ENCODE data around the gene SLC2A10. TPM values are rescaled to one million over a fixed set of nuclear protein-coding genes. Genes with fewer than 3 reads are reported as not detected.

The SLC2A10 gene
- total RNA-seq, 4 donors from 2014 or later = 3.1 to 6.7 (median 5.4) TPM

GRCh38 chr20:46703435-46703834, 6.0 kb upstream of the SLC2A10 start:
- WGBS, 2 donors = 74 to 76% methylated on average over 3 of the region's 3 CpGs
- TF ChIP-seq POLR2A (IDR thresholded peaks at IDR 0.05) = no peak
- TF ChIP-seq CTCF (IDR thresholded peaks at IDR 0.05) = no peak
- Histone ChIP-seq H3K27ac (no peak overlapping the region), H3K4me1 (peaks cover 0 to 5% (median 0%) of the 10 kb centered on the region in 3 donors), H3K4me3 (no peak overlapping the region), H3K9me3 (no peaks in the 10 kb centered on the region), H3K27me3 (peaks cover 0 to 11% (median 0%) of the 10 kb centered on the region in 4 donors), H3K36me3 (no peaks in the 10 kb centered on the region)
- intact Hi-C loops (cut with DNase I) = no loop called here
- no peak for DNase-seq

- 68% methylated on average over 7 of the region's 7 CpGs for WGBS, 2 donors
- H3K36me3 ChIP-seq = no peaks in the 10 kb centered on the region
- H3K9me3 ChIP-seq = no peaks in the 10 kb centered on the region
- peaks cover 0 to 14% (median 0%) of the 10 kb centered on the region in 4 donors for H3K27me3 ChIP-seq
- DNase-seq = no peak
- H3K4me3 ChIP-seq = no peak overlapping the region
- peak overlapping the region; percentile 8 to 76 (median 29) for H3K27ac ChIP-seq
- intact Hi-C loops (cut with DNase I) = no loop called here
- H3K4me1 ChIP-seq = peaks cover 8 to 19% (median 9%) of the 10 kb centered on the region in 3 donors
- no peak for TF ChIP-seq POLR2A (IDR thresholded peaks at IDR 0.05)
- no peak for TF ChIP-seq CTCF (IDR thresholded peaks at IDR 0.05)
These were observed 4.6 kb upstream of the SLC2A10 start for GRCh38 chr20:46704714-46705377.

DNA sequence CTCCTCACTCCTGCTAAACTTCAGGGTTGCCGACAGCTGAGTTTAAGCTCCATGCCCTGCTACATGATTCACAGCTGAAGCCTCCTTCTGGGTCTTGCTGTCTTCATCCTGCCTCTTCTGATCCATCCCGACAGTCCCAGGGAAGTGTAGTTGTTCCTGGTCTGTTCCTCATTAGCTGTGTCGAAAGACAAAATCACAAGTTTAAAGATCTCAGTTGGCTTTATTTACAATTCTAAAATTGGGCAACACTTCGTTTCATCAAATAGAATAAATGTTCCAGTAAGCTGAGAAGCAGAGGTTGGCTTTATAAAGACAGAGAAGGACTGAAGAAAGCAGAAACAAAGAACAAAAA, 4.1 kb upstream of the SLC2A10 start:
- Histone ChIP-seq H3K27me3 (peaks cover 0 to 10% (median 0%) of the 10 kb centered on the region in 4 donors), H3K9me3 (no peaks in the 10 kb centered on the region), H3K36me3 (no peaks in the 10 kb centered on the region), H3K27ac (peak overlapping the region; percentile 8 to 82 (median 42)), H3K4me3 (no peak overlapping the region), H3K4me1 (peaks cover 9 to 24% (median 11%) of the 10 kb centered on the region in 3 donors)
- intact Hi-C loops (cut with DNase I) = no loop called here
- no peak for DNase-seq
- TF ChIP-seq CTCF (IDR thresholded peaks at IDR 0.05) (no peak), POLR2A (IDR thresholded peaks at IDR 0.05) (no peak)
- 45 to 72% methylated on average over 3 to 4 of the region's 4 CpGs for WGBS, 2 donors

DNA sequence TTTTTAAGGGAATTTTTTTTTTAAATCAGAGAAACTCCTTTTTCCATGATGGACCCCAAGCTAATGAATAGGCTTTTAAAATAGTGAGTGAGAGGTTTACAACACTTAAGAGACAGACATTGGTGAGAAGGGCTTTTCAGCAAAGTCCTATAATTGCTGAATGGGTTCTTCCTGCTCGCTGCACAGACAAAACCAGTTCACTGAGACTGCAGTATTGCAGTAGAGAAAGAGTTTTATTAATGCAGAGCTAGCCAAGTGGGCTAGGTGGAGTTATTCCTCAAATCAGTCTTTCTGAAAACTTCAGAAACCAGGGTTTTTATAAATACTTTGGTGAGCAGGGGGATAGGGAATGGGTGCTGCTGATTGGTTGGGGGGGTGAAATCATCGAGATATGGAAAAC, 3.2 kb upstream of the SLC2A10 start:
- Histone ChIP-seq H3K9me3 (no peaks in the 10 kb centered on the region), H3K36me3 (no peaks in the 10 kb centered on the region), H3K4me3 (no peak overlapping the region), H3K4me1 (peaks cover 13 to 33% (median 16%) of the 10 kb centered on the region in 3 donors), H3K27ac (peak overlapping the region in 1 of 4 donors; percentile 72), H3K27me3 (peaks cover 0 to 7% (median 0%) of the 10 kb centered on the region in 4 donors)
- DNase-seq = no peak
- TF ChIP-seq CTCF (IDR thresholded peaks at IDR 0.05) = no peak
- no peak for TF ChIP-seq POLR2A (IDR thresholded peaks at IDR 0.05)
- intact Hi-C loops (cut with DNase I) = no loop called here
- WGBS, 2 donors = 83 to 95% methylated on average over 2 of the region's 2 CpGs

DNA sequence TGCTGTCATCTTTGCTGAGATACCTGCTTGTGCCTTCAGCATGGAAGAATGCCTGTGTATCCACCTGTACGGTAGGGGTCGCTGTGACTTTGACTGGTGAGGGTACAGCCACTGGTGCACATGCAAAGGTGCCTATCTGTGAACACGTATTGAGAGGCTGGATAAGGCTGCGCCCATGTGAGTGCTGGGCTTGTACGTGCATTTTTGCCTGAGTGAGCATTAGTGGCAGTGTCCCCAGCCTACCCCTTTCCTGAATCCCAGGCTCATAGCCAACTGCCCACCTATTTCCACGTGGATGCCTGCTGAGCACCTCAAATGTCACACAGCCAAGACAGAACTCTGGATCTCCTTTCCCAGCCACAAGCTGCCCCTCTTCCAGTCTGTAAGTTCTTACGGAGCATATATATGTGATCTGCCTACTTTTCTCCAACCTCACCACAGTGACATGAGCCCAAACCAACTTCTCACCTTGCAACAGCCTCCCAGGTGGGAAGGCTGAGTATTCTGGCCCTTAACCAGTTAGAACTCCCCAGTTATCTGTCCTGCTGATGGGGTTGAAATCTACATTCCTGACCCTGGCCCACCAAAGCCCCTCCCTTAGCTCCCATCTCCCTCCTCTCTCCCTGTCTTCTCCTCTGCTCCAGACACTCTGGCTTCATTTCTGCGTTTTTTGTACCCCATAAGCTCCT, 1.1 kb upstream of the SLC2A10 start:
- peaks cover 13 to 44% (median 16%) of the 10 kb centered on the region in 3 donors for H3K4me1 ChIP-seq
- DNase-seq = no peak
- TF ChIP-seq CTCF (IDR thresholded peaks at IDR 0.05) = peak in 5 of 6 experiments; percentile 10 to 54 (median 44)
- no peak for TF ChIP-seq POLR2A (IDR thresholded peaks at IDR 0.05)

More for the DNA sequence above, 1.1 kb upstream of the SLC2A10 start:
- Histone ChIP-seq H3K4me3 (peak overlapping the region in 1 of 4 donors; percentile 76), H3K27ac (peak overlapping the region; percentile 80 to 91 (median 86)), H3K36me3 (no peaks in the 10 kb centered on the region), H3K9me3 (no peaks in the 10 kb centered on the region), H3K27me3 (peaks cover 0 to 7% (median 0%) of the 10 kb centered on the region in 4 donors)
- WGBS, 2 donors = 52 to 69% methylated on average over 6 to 8 of the region's 8 CpGs
- intact Hi-C loops (cut with DNase I) = no loop called here

All from esophagus squamous epithelium (tissue), 5 donors.